ENCODE results near the gene HSH2D.

Gene HSH2D

DNA sequence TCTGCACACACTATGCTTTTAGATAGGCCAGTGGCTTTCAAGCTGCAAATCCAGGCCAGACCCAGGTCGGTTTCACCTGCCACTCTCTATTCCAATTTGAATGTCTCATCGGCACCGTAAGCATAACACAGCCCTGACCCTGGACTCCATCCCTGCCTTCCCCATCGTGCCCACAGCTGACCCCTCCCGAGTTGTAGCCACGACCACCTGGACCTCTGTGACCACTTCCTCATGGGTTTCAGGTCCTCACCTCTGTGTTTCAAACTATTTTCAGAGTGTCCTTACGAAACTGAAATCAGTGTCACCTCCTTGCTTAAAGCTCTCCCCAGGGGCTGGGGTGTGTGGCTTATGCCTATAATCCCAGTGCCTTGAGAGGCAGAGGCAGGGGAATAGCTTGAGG, 9.0 kb upstream of the HSH2D start:
- no peak for TF ChIP-seq CTCF (IDR thresholded peaks at IDR 0.05; ENCODE audit: insufficient read depth, missing control alignments)
- DNase-seq (ENCODE audit: insufficient read length, low spot score), result no peak
- no peak for FAIRE-seq

DNA sequence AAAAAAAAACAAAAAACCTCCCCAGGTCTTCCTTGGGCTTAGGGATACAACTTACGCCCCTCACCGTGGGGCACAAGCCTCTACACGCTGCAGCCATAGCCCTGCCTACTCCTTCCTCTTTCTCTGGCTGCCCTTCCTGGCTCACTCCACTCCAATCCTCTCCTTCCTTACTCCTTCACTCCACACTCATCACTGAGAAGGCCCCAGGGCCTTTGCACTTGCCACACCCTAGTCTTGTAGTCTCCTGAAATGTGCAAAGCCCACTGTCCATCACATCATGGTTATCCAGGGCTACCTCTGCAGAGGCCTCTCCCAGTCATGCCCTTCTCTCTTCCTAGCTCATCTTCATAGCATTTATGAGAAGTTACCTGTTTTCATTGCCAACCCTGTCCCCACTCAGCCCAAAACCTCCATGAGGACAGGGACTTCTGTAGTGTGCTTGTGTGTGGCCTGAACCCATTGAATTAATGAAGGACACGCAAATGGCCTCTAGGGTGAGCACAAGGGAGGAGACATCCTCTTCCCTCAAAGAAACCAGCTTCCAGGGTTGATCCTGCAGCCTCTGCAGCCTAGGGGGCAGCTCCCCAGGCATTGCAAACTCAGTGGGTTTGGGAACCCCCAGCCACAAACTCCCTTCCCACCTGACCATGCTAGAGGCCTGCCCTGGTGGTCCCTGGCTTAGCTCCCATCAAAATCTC, 7.9 kb upstream of the HSH2D start:
- DNase-seq (ENCODE audit: insufficient read length, low spot score) (no peak), FAIRE-seq (no peak)
- TF ChIP-seq CTCF (IDR thresholded peaks at IDR 0.05; ENCODE audit: insufficient read depth, missing control alignments), result no peak

- TF ChIP-seq CTCF (IDR thresholded peaks at IDR 0.05; ENCODE audit: insufficient read depth, missing control alignments), result no peak
- no peak for FAIRE-seq
- no peak for DNase-seq (ENCODE audit: insufficient read length, low spot score)
Measured at GRCh38 chr19:16136185-16136999, 7.1 kb upstream of the HSH2D start.

DNA sequence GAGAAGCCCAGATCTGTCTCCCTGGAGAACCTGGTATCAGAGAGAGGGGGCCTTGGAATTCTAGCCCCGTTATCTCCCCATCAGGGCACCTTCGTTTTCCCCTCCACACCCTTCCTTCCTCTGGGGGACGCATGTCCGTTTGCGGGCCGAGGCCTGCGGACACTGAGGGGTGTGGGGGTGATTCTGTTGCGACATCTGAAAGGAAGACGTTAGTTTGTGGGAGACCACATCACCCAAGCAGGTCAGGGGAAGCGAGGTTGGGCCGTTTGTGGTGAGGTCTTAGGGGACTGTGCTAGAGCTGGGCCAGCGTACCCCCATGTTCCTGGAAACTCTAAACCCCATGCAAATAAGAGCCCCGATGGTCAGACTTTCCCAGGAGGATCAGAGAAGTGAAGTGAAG, 3.7 kb upstream of the HSH2D start:
- no peak for FAIRE-seq

GRCh38 chr19:16141043-16141442, 2.4 kb upstream of the HSH2D start:
- DNase-seq (ENCODE audit: insufficient read length, low spot score), result no peak
- FAIRE-seq, result no peak
- TF ChIP-seq CTCF (IDR thresholded peaks at IDR 0.05; ENCODE audit: insufficient read depth, missing control alignments), result no peak

More for the DNA sequence above, 3.7 kb upstream of the HSH2D start:
- no peak for DNase-seq (ENCODE audit: insufficient read length, low spot score)
- no peak for TF ChIP-seq CTCF (IDR thresholded peaks at IDR 0.05; ENCODE audit: insufficient read depth, missing control alignments)

DNA sequence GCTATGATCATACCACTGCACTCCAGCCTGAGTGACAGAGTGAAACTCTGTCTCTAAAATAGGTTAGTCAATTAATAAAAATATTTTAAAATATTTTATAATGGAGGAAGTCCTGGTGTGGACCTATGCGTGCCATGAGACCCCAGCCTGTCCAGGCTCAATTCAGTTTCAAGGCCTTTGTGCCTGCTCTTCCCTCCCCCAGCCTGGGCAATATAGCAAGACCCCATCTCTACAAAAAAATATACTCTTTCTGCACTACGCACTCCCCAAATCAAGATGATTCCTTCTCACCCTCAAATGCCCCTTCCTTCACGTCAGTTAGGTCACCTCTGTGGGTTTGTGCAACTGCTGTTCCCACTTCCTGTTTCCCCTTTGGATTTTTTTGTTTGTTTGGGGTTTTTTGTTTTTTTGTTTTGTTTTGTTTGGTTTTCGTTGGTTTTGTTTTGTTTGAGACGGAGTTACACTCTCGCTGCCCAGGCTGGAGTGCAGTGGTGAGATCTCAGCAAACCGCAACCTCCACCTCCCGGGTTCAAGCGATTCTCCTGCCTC, 1.4 kb upstream of the HSH2D start:
- FAIRE-seq (no peak), DNase-seq (ENCODE audit: insufficient read length, low spot score) (no peak)
- TF ChIP-seq CTCF (IDR thresholded peaks at IDR 0.05; ENCODE audit: insufficient read depth, missing control alignments), result no peak

DNA sequence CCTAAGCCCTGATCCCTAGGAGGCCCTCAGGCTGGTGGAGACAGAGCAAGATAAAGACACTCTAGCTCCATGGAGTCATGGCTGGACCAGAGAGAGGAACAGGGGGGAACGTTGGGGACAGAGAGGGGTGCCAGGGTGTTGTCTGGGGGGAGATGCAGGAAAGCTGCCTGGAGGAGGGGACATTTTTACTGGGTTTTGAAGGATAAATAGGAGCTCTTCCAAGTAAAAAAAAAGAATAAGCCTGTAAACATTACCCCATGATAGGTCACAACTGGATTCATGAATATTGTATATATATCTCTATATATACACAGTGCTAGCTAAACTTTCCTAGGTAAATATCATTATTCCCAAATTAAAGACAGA, 714 bp downstream of the HSH2D start:
- DNase-seq (ENCODE audit: insufficient read length, low spot score) (no peak), FAIRE-seq (no peak)
- TF ChIP-seq CTCF (IDR thresholded peaks at IDR 0.05; ENCODE audit: insufficient read depth, missing control alignments), result no peak
